Measurements from ENCODE around the gene ATP5F1B.
"Not testable (repeated sequence)": the region's sequence is repeated elsewhere in the genome, so short reads cannot be mapped to it uniquely, and the experiment has no call there.

ATP5F1B gene
- total RNA-seq = 324 to 338 reads per million in 2 donors

DNA sequence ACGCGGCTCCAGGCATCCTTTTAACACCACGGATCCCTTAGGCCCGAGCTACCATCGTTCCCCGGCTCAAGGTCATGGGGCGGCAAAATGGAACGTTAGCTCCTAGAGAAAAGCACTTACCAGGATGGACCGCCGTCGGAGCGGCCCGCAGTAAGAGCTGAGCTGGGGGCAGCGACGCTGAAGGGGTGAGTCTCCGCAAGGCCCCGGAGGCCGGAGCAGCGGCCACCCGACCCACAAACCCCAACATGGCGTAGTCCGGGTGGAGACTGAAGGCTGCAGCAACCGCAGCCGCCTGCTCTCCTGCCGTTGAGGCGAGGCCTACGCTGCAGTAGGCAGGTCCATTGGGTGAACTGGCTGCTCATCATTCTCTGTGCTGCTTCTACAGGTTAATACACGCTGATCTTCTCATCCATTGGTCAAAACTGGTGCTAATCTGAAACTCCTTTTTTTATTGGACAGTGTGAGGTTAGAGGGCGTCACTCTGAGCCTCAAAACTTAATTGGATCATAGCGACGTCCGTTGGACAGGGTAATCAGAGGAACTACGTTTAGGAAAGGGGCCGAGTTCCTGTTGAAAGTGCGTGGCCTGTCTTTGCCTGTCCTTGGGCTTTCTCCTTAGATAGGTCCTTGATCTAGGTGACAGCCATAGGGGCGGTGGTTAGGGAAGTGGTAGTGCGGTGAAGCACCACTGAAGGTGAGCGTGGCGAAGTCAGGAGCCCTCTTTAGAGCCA lies at the start of gene ATP5F1B:
ATP5F1B (minus strand) TSS at position 268 of the 730 bp plus-strand sequence; CDS start at position 247, 21 bp downstream.
- peak; percentile 65 to 100 (median 87) for DNase-seq

DNA sequence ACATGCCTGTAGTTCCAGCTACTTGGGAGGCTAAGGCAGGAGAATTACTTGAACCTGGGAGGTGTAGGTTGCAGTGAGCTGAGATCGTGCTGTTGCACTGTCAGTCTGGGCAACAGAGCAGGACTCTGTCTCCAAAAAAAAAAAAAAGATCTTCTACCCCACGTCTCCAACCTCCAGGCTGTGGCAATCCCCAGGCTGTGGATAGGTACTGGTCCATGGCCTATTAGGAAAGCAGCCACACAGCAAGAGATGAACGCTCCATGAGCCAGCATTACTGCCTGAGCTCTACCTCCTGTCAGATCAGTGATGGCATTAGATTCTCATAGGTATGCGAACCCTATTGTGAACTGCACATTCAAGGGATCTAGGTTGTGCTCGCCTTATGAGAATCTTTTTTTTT lies 48.4 kb upstream of the ATP5F1B start:
- no peak for DNase-seq

GRCh38 chr12:56688846-56689109 lies 43.0 kb upstream of the ATP5F1B start:
- DNase-seq = no peak

DNA sequence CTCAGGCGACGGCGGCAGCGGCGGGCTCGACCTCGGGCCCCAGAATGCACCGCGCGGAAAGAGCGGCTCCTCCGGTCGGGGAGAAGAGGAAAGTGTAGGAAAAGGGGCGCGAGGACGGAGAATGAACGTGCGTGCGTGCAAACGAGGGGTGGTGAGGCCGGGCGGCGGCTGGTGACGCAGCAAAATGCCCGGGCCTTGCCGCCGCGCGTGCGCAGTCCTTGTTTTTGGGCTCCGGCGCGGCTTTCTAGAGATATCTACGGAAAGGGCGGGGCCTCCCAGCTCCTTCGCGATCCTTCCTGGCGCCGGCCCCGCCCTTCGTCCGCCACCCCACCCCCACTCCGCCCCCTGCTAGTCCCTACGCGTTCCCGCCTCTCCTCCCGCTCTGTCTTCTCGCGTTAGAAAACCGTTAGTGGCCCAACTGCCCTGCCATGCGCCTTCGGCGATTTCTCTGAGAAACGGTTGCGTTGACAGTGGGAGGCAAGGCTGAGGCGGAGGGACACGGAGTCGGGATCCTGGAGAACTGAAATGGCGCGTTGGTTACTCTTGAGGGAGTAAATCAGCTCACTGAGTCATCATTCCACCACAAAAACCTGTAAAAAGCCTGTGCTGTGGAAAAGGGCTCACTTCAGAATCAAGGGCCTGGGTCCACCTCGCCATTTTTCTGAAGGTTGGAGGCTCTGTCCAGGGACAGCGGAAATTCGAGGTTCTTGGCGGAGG lies 42.5 kb upstream of the ATP5F1B start, which contains the start of gene PTGES3:
PTGES3 (minus strand) TSS at position 156 of the 717 bp plus-strand sequence. CDS start 285 bp downstream, outside the sequence.
- DNase-seq = peak; percentile 96 to 99 (median 97)

GRCh38 chr12:56687223-56688128 lies 41.7 kb upstream of the ATP5F1B start:
- peak; percentile 29 to 64 (median 55) for DNase-seq

DNA sequence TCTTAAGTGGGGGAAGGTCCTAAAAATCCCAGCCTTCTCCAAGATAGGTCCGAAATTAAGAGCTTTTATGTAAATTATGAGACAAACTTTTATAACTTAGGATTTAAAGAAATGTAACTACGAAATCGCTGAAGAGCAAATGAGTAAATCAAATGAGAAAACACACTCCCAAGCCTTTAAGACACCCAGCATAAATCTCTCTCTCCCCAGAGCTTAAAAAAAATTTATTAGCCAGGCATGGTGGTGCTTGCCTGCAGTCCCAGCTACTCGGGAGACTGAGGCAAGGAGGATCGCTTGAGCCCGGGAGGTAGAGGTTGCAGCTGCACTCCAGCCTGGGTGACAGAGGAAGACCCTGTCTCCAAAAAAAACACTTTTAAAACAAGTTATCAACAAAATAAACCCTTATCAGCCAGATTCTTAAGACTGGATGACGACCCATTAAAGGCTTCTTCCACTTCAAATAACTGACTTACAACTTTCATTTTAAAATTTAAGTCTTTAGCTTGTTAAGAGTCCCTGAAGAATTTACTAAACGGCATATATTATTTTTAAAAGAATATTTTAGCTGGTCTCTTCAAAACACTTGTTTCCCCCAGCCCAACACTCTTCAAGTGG lies 39.1 kb upstream of the ATP5F1B start:
- DNase-seq = no peak

DNA sequence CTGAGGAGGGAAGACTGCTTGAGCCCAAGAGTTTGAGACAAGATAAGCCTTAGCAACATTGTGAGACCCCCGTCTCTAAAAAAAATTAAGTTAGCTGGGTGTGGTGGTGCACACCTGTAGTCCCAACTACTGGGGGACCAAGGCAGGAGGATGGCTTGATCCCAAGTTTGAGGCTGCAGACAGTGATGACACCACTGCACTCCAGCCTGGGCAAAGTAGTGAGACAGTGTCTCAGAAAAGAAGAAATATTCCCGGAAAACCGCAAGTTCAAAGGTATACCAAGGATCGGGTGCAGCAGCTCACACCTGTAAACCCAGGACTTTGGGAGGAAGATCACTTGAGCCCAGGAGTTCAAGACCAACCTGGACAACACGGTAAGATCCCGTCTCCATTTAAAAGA lies 36.5 kb upstream of the ATP5F1B start:
- DNase-seq = no peak

DNA sequence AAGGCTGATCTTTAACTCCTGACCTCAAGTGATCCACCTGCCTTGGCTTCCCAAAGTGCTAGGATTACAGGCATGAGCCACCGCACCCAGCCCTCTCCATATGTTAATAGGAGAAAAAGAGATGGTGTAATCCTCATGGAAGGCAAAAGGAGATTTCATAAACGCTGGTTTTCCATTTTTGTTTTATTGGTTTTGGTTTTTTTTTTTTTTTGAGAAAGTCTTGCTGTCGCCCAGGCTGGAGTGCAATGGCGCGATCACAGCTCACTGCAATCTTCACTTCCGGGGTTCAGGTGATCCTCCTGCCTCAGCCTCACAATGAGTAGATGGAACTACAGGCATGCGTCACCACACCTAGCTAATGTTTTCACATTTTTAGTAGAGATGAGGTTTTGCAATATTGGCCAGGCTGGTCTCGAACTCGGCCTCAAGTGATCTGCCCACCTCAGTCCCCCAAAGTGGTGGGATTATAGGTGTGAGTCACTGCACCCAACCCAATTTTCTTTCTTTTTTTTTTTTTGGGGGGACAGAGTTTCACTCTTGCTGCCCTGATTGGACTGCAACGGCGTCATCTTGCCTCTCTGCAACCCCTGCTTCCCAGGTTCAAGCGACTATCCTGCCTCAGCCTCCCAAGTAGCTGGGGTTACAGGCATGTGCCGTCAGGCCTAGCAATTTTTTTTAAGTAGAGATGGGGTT lies 34.2 kb upstream of the ATP5F1B start:
- DNase-seq = peak in 1 of 5 experiments; percentile 56

DNA sequence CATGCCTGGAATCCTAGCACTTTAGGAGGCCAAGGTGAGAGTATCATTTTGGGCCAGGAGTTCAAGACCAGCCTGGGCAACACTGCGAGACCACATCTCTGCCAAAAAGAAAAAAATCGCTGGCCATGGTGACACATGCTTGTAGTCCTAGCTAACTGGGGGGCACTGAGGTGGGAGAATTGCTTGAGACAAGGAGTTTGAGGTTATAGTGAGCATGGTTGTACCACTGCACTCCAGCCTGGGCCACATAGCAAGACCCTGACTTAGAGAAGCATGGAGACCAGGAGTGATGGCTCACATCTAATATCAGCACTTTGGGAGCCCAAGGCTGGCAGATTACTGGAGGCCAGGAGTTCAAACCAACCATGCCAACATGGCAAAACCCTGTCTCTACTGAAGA lies 33.1 kb upstream of the ATP5F1B start:
- DNase-seq = no peak

DNA sequence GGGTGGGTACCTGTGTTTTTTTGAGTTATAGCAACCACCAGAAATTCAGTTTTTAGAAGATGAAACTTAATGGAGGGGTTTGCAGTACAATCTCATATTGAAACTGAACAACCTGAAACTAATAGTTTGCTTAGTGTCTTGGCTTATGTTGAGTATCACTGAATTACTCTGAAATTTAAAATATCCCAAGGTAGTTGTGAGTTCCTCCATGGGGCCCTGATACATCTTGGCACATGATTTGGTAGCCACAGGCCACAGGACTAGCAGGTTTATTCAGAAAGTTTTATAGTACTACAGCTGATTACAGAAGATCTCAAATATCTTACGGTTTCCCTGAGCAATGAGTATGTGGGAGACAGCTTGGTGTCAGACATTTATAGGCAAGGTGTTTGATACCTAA lies 31.9 kb upstream of the ATP5F1B start:
- DNase-seq = peak in 1 of 5 experiments; percentile 60

GRCh38 chr12:56676851-56677580 lies 31.2 kb upstream of the ATP5F1B start:
- DNase-seq = no peak

GRCh38 chr12:56671608-56672007 lies 25.8 kb upstream of the ATP5F1B start:
- DNase-seq = no peak

- no peak for DNase-seq
Measured at GRCh38 chr12:56670836-56671235, 25.1 kb upstream of the ATP5F1B start.

DNA sequence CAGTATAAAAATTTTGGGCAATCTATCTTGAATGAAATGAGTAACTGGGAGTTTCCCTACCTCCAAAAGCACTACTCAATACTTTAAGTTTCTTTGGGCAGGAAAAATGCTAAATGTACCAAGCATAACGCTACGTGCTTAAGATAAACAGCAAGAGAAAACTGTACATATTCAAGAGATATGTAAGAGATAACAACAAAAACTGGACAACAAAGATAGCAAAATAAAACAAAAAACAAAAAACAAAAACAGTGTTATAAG lies 22.3 kb upstream of the ATP5F1B start:
- DNase-seq = no peak

DNA sequence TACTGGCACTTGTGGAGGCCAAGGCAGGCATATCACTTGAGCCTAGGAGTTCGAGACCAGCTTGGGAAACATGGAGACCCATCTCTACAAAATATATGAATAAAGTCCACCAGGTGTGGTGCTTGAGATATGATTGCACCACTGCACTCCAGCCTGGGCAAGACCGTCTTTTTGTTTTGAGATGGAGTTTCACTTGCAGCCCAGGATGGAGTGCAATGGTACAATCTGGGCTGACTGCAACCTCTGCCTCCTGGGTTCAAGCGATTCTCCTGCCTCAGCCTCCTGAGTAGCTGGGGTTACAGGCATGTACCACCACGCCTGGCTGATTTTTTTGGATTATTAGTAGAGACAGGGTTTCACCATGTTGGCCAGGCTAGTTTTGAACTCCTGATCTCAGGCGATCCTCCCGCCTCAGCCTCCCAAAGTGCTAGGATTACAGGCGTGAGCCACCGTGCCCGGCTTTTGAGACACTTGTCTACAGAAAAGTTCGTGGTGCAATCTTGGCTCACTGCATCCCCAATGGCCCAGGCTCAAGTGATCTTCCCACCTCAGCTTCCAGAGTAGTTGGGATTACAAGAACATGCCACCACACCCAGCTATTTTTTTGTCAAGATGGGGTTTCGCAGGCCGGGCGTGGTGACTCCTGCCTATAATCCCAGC lies 16.3 kb upstream of the ATP5F1B start:
- no peak for DNase-seq

DNA sequence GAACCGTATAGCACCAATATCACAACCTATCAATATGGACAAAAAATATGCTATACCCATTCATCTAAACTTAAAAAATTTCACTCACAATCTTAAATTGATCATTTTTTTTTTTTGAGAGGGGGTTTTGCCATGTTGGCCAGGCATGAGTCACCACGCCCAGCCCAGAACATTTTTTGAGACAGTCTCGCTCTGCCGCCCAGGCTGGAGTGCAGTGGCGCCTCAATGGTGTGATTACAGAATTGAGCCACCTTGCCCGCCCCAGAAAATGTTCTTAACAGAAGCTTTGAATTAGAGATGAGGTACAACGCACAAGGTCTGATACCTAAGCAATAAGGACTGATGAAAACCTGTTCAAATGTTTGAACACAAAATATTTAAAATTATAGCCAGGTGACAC lies 15.8 kb upstream of the ATP5F1B start:
- no peak for DNase-seq

DNA sequence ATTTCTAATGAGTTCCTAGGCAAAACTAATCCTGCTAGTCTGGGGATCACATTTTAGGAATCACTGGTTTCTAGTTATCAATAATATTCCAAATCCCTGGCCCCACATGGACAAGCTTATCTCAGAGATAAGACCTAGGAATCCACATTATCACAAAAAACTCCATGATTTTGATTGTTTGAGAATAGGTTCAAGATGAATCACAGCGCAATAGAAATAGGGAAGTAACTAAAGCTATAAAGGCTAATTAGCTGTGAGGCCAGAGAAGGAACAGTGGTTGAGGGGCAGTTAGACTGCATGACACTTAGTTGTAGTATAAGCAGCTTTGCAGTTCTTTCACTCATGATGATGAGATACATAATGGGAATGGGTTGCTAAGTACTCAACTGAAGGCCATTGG lies 13.1 kb upstream of the ATP5F1B start:
- no peak for DNase-seq

- peak in 1 of 5 experiments; percentile 35 for DNase-seq
Measured at GRCh38 chr12:56657416-56658379, 11.9 kb upstream of the ATP5F1B start.

DNA sequence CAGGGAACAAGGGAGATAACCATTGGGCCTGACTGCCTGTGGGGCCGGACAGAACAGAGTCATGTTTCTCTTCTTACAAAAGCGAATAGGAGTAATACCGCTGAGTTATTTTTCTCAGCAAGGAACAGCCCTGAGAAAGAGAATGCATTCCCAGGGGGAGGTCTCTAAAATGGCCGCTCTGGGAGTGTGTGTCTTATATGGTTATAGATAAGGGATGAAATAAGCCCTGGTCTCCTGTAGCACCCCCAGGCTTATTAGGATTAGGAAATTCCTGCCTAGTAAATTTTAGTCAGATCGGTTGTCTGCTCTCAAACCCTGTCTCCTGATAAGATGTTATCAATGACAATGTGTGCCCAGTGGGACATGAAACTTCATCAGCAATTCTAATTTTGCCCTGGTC lies 8.0 kb upstream of the ATP5F1B start:
- not testable (repeated sequence) for DNase-seq

DNA sequence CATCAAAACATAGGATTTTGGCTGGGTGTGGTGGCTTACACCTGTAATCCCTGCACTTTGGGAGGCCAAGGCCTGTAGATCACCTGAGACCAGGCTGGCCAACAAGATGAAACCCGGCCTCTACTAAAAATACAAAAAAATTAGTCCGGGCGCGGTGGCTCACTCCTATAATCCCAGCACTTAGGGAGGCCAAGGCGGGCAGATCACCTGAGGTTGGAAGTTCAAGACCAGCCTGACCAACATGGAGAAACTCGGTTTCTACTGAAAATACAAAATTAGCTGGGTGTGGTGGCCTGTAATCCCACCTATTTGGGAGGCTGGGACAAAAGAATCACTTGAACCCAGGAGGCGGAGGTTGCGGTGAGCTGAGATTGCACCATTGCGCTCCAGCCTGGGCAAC lies 2.2 kb upstream of the ATP5F1B start:
- DNase-seq = not testable (repeated sequence)
